ENCODE data around the gene MYO1B. TPM values are rescaled to one million over a fixed set of nuclear protein-coding genes. Genes with fewer than 3 reads are reported as not detected.

Gene MYO1B
- total RNA-seq, 1 experiment from 2014 or later: 43.2 TPM

GRCh38 chr2:191349990-191350389 is 104.8 kb downstream of the MYO1B start:
- no peak overlapping the region for H4K8ac ChIP-seq (replicated peaks; ENCODE audit: insufficient read length, low read depth, low read length)
- no peak overlapping the region for H3K4me2 ChIP-seq (ENCODE audit: insufficient read depth, insufficient read length, low read length)
- no peak overlapping the region for H4K5ac ChIP-seq (ENCODE audit: insufficient read length, low read depth, low read length)
- no peak overlapping the region for H3K9ac ChIP-seq (ENCODE audit: extremely low read depth, insufficient read length, low read length)
- no CpG with 5 or more reads among the region's 2 CpGs for WGBS (ENCODE audit: extremely low coverage, insufficient read length, low lambda C conversion rate)
- Mint-ChIP-seq H3K27me3 (ENCODE audit: low read depth) (no peaks in the 10 kb centered on the region), H3K9me3 (peaks cover 5 to 8% of the 10 kb centered on the region in 2 experiments; a peak in 3 of 5 replicates), H3K4me3 (no peak overlapping the region), H3K36me3 (ENCODE audit: insufficient read depth in 1 of 3, low read depth in 3 of 3) (peaks cover 28 to 29% (median 29%) of the 10 kb centered on the region in 3 experiments), H3K4me1 (no peaks in the 10 kb centered on the region), H3K27ac (no peak overlapping the region)
- no peak overlapping the region for H2BK5ac ChIP-seq (ENCODE audit: insufficient read length, low read length)
- no peak overlapping the region for H2BK12ac ChIP-seq (ENCODE audit: insufficient read length, low read depth, low read length)
- H3K27me3 ChIP-seq (ENCODE audit: insufficient read depth, low read length): no peaks in the 10 kb centered on the region
- H3K56ac ChIP-seq (ENCODE audit: insufficient read length, low read depth, low read length): no peak overlapping the region
- H3K18ac ChIP-seq (ENCODE audit: insufficient read length, low read depth, low read length): no peak overlapping the region
- H3K14ac ChIP-seq (ENCODE audit: insufficient read depth, low read length): no peak overlapping the region
- no peak overlapping the region for H2BK120ac ChIP-seq (ENCODE audit: low read depth, low read length, poor library complexity, severe bottlenecking)
- no peaks in the 10 kb centered on the region for H3K23me2 ChIP-seq (ENCODE audit: insufficient read length, low read depth, low read length, poor library complexity, severe bottlenecking)
- H2AFZ ChIP-seq (ENCODE audit: low read length): no peak overlapping the region
- DNase-seq: no peak
- H3K79me1 ChIP-seq (ENCODE audit: insufficient read depth, low read depth, low read length, poor library complexity, severe bottlenecking): peaks cover 4% of the 10 kb centered on the region
- H4K20me1 ChIP-seq (ENCODE audit: control insufficient read depth, insufficient read depth, insufficient read length): no peaks in the 10 kb centered on the region
- H3K79me2 ChIP-seq (ENCODE audit: insufficient read depth, low read length): no peaks in the 10 kb centered on the region
- no peak overlapping the region for H4K91ac ChIP-seq (ENCODE audit: insufficient read length, low read depth, low read length)
- no peak; the same call in 2 of the 3 replicates for TF ChIP-seq CTCF (conservative IDR thresholded peaks at IDR 0.05)
- H2AK5ac ChIP-seq (ENCODE audit: insufficient read length, low read length): no peak overlapping the region
- H3K4ac ChIP-seq (ENCODE audit: low read depth, low read length): no peak overlapping the region
- H2BK15ac ChIP-seq (ENCODE audit: low read depth, low read length): no peak overlapping the region
- H3T11ph ChIP-seq (ENCODE audit: low read length): no peak overlapping the region
- no peaks in the 10 kb centered on the region for H3K9me3 ChIP-seq (ENCODE audit: control insufficient read depth, low read depth, low read length)
- H3K23ac ChIP-seq (ENCODE audit: insufficient read length, low read depth, low read length): no peak overlapping the region
- H2BK20ac ChIP-seq (ENCODE audit: low read depth, low read length, poor library complexity, severe bottlenecking): no peak overlapping the region
- no peak overlapping the region for H3K27ac ChIP-seq (ENCODE audit: insufficient read length, low read depth, low read length)
- no peaks in the 10 kb centered on the region for H3K4me1 ChIP-seq (ENCODE audit: insufficient read depth, low read length)

Data from H9 (cell line).